SK-N-SH treated with all-trans-retinoic acid at 6 μM for 48 hours (cell line): Measurements from ENCODE around the gene GAR1.

Source experiments
- ATAC-seq: fragments of 200-7000 bp; cut with Tn5 transposase; 3 replicates; pipeline ENCODE4 v1.9.1; 2020; ENCODE audit warnings: mild to moderate bottlenecking, moderate library complexity
- ARNTL ChIP-seq: fragments of 450-650 bp; formaldehyde crosslinking; IDR thresholded peaks from 2 replicates; pipeline ENCODE4 v1.5.0; 2020; ENCODE audit warnings: low read depth, mild to moderate bottlenecking, moderate library complexity, borderline replicate concordance
- BACH2 ChIP-seq: fragments of 250-450 bp; sonication (Bioruptor Pico); IDR thresholded peaks from 2 replicates; pipeline ENCODE4 v1.9.0; 2021; ENCODE audit warnings: mild to moderate bottlenecking, borderline replicate concordance
- CSDC2 ChIP-seq: fragments of 250-450 bp; sonication (Bioruptor Pico); IDR thresholded peaks from 2 replicates; pipeline ENCODE4 v1.5.0; 2020; ENCODE audit warnings: mild to moderate bottlenecking, moderate library complexity
- ESRRG ChIP-seq: fragments of 250-450 bp; sonication (Bioruptor Pico); IDR thresholded peaks from 2 replicates; pipeline ENCODE4 v1.6.1; 2021; ENCODE audit warnings: mild to moderate bottlenecking
- GLIS3 ChIP-seq: fragments of 250-450 bp; sonication (Bioruptor Pico); IDR thresholded peaks from 2 replicates; pipeline ENCODE4 v1.5.0; 2020; ENCODE audit warnings: mild to moderate bottlenecking, moderate library complexity
- ISL1 ChIP-seq: fragments of 250-450 bp; sonication (Bioruptor Pico); IDR thresholded peaks from 2 replicates; pipeline ENCODE4 v2.1.2; 2022; ENCODE audit warnings: mild to moderate bottlenecking, moderate library complexity
- OSR1 ChIP-seq: fragments of 250-450 bp; sonication (Bioruptor Pico); IDR thresholded peaks from 2 replicates; pipeline ENCODE4 v1.8.0; 2022; ENCODE audit warnings: moderate library complexity, mild to moderate bottlenecking, inconsistent platforms
- PPARA ChIP-seq: fragments of 250-450 bp; sonication (Bioruptor Pico); IDR thresholded peaks from 2 replicates; pipeline ENCODE4 v1.5.0; 2020; ENCODE audit warnings: mild to moderate bottlenecking, borderline replicate concordance
- RARB ChIP-seq: fragments of 250-450 bp; sonication (Bioruptor Pico); IDR thresholded peaks from 2 replicates; pipeline ENCODE4 v1.8.0; 2021; ENCODE audit warnings: mild to moderate bottlenecking, moderate library complexity
- SNAI2 ChIP-seq: fragments of 250-450 bp; sonication (Bioruptor Pico); IDR thresholded peaks from 2 replicates; pipeline ENCODE4 v1.5.0; 2020; ENCODE audit warnings: mild to moderate bottlenecking, moderate library complexity
- TCF4 ChIP-seq: fragments of 250-450 bp; sonication (Bioruptor Pico); IDR thresholded peaks from 2 replicates; pipeline ENCODE4 v1.8.0; 2021; ENCODE audit warnings: mild to moderate bottlenecking, moderate library complexity, borderline replicate concordance
- TOX ChIP-seq: fragments of 250-450 bp; sonication (Bioruptor Pico); IDR thresholded peaks from 2 replicates; pipeline ENCODE4 v1.8.0; 2021; ENCODE audit warnings: mild to moderate bottlenecking, moderate library complexity, borderline replicate concordance
- ZFP3 ChIP-seq: fragments of 250-450 bp; sonication (Bioruptor Pico); IDR thresholded peaks from 2 replicates; pipeline ENCODE4 v1.5.0; 2020; ENCODE audit warnings: mild to moderate bottlenecking, moderate library complexity
- ZFP30 ChIP-seq: fragments of 450-650 bp; formaldehyde crosslinking; IDR thresholded peaks from 2 replicates; pipeline ENCODE4 v1.5.0; 2022; ENCODE audit warnings: mild to moderate bottlenecking, moderate library complexity
- ZNF565 ChIP-seq: fragments of 450-650 bp; formaldehyde crosslinking; conservative IDR thresholded peaks from 2 replicates; pipeline ENCODE4 v1.5.0; 2020; ENCODE audit warnings: low read depth, mild to moderate bottlenecking, moderate library complexity
- ZNF70 ChIP-seq: fragments of 450-650 bp; formaldehyde crosslinking; IDR thresholded peaks from 2 replicates; pipeline ENCODE4 v1.5.0; 2020; ENCODE audit warnings: mild to moderate bottlenecking, moderate library complexity
- ZNF8 ChIP-seq: fragments of 450-650 bp; formaldehyde crosslinking; IDR thresholded peaks from 2 replicates; pipeline ENCODE4 v1.5.0; 2020; ENCODE audit warnings: mild to moderate bottlenecking, moderate library complexity
- TF ChIP-seq, protein P1 (sequence below): fragments of 250-450 bp; sonication (Bioruptor Pico); IDR thresholded peaks from 2 replicates; pipeline ENCODE4 v1.5.1; 2021; ENCODE audit warnings: mild to moderate bottlenecking, moderate library complexity
- TF ChIP-seq, protein P2 (sequence below): fragments of 250-450 bp; sonication (Bioruptor Pico); IDR thresholded peaks from 2 replicates; pipeline ENCODE4 v1.8.0; 2021; ENCODE audit warnings: low read depth, mild to moderate bottlenecking, moderate library complexity, borderline replicate concordance
- TF ChIP-seq, protein P3 (sequence below): fragments of 250-450 bp; sonication (Bioruptor Pico); IDR thresholded peaks from 2 replicates; pipeline ENCODE4 v1.5.0; 2020; ENCODE audit warnings: mild to moderate bottlenecking, moderate library complexity
- TF ChIP-seq, protein P4 (sequence below): fragments of 250-450 bp; sonication (Bioruptor Pico); IDR thresholded peaks from 2 replicates; pipeline ENCODE4 v1.5.1; 2020; ENCODE audit warnings: low read depth, mild to moderate bottlenecking, moderate library complexity

GAR1 gene

DNA sequence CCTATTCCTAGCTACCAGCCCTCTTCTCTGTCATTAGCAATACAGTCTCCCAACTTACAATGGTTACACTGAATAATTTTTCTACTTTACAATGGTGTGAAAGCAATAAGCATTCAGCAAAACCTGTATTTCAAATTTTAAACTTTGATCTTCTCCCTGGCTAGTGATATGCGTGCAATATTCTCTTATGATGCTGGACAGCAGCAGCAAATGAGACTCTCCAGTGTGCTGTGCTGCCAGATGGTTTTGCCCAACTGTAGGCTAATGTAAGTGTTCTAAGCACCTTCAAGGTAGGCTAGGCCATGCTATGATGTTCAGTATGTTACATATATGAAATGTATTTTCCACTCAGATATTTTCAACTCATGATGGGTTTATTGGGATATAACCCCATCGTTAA lies 5.9 kb upstream of the GAR1 start (continued):
- TF ChIP-seq, protein P1, sequence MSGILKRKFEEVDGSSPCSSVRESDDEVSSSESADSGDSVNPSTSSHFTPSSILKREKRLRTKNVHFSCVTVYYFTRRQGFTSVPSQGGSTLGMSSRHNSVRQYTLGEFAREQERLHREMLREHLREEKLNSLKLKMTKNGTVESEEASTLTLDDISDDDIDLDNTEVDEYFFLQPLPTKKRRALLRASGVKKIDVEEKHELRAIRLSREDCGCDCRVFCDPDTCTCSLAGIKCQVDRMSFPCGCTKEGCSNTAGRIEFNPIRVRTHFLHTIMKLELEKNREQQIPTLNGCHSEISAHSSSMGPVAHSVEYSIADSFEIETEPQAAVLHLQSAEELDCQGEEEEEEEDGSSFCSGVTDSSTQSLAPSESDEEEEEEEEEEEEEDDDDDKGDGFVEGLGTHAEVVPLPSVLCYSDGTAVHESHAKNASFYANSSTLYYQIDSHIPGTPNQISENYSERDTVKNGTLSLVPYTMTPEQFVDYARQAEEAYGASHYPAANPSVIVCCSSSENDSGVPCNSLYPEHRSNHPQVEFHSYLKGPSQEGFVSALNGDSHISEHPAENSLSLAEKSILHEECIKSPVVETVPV, result no peak
- TF ChIP-seq SNAI2 (CRISPR knock-in tag), result no peak
- no peak for TF ChIP-seq ZFP3 (CRISPR knock-in tag)
- no peak for TF ChIP-seq GLIS3
- TF ChIP-seq, all 23 proteins: peak for 0

DNA sequence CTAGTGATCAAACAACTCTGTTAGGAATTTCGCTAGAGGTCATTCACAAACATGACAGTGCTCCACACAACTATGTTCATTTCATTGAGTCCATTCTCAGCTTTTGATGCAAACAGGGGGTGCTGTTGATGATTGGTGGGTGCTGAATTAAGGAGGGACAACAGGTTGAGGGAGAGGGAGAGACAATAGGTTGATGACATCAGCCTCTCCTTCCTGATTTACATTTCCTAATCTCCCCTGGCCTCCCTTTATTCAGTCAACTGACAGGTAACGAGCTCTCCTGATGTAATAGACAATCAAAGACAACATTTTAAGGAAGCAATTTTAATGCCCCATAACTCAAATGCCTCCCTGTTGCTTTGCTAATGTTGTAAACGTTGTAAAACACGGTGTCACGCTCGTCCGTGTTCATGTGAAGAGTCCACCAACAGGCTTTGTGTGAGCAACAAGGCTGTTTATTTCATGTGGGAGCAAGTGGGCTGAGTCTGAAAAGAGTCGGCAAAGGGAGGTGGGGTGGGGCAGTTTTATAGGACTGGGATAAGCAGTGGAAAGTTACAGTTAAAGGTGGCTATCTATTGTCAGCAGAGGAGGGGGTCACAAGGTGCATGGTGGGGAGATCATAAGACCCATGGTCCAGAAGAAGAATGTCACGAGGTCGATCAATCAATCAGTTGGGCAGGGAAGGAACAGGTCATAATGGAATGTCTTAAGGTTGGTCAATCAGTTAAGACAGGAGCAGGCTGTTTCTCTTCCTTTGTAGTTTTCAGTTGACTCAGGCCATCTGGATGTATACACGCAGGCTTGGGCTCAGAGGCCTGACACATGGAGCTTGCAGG lies 4.8 kb upstream of the GAR1 start:
- no peak for ATAC-seq
- TF ChIP-seq GLIS3, result no peak
- no peak for TF ChIP-seq BACH2 (CRISPR knock-in tag)
- no peak for TF ChIP-seq ZNF565 (CRISPR knock-in tag)
- TF ChIP-seq TCF4 (CRISPR knock-in tag), result no peak
- no peak for TF ChIP-seq ZFP30 (CRISPR knock-in tag)
- TF ChIP-seq ISL1, result no peak
- no peak for TF ChIP-seq ZNF8 (CRISPR knock-in tag)
- no peak for TF ChIP-seq SNAI2 (CRISPR knock-in tag)
- no peak for TF ChIP-seq OSR1 (CRISPR knock-in tag)
- TF ChIP-seq ZNF70 (CRISPR knock-in tag), result no peak
- TF ChIP-seq, protein P1, result no peak
- TF ChIP-seq ARNTL, result no peak
- TF ChIP-seq RARB (CRISPR knock-in tag), result no peak
- no peak for TF ChIP-seq CSDC2 (CRISPR knock-in tag)

DNA sequence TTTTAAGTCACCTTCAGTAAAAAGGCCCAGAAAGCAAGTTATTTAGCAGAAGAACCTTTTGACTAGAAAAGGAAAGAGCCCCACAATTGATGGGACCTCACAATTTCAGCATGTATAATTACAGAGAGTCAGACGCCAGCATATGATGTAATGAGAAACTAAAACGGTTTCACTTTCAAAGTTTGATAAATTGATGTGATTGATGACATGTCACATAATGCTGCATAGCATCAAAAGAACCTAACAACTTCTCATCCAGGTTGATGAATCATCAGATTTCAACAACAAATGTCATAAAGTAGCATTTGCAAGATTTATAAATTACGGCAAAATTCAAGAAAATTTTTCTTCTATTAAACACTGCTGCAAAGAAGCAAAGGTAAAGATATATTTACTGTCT lies 3.9 kb upstream of the GAR1 start:
- no peak for ATAC-seq
- no peak for TF ChIP-seq ZFP3 (CRISPR knock-in tag)
- no peak for TF ChIP-seq ESRRG (CRISPR knock-in tag)
- TF ChIP-seq, protein P1, result no peak
- TF ChIP-seq, protein P2, sequence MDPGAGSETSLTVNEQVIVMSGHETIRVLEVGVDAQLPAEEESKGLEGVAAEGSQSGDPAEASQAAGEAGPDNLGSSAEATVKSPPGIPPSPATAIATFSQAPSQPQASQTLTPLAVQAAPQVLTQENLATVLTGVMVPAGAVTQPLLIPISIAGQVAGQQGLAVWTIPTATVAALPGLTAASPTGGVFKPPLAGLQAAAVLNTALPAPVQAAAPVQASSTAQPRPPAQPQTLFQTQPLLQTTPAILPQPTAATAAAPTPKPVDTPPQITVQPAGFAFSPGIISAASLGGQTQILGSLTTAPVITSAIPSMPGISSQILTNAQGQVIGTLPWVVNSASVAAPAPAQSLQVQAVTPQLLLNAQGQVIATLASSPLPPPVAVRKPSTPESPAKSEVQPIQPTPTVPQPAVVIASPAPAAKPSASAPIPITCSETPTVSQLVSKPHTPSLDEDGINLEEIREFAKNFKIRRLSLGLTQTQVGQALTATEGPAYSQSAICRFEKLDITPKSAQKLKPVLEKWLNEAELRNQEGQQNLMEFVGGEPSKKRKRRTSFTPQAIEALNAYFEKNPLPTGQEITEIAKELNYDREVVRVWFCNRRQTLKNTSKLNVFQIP, result no peak
- no peak for TF ChIP-seq GLIS3
- TF ChIP-seq ZNF565 (CRISPR knock-in tag), result no peak
- TF ChIP-seq, protein P3, sequence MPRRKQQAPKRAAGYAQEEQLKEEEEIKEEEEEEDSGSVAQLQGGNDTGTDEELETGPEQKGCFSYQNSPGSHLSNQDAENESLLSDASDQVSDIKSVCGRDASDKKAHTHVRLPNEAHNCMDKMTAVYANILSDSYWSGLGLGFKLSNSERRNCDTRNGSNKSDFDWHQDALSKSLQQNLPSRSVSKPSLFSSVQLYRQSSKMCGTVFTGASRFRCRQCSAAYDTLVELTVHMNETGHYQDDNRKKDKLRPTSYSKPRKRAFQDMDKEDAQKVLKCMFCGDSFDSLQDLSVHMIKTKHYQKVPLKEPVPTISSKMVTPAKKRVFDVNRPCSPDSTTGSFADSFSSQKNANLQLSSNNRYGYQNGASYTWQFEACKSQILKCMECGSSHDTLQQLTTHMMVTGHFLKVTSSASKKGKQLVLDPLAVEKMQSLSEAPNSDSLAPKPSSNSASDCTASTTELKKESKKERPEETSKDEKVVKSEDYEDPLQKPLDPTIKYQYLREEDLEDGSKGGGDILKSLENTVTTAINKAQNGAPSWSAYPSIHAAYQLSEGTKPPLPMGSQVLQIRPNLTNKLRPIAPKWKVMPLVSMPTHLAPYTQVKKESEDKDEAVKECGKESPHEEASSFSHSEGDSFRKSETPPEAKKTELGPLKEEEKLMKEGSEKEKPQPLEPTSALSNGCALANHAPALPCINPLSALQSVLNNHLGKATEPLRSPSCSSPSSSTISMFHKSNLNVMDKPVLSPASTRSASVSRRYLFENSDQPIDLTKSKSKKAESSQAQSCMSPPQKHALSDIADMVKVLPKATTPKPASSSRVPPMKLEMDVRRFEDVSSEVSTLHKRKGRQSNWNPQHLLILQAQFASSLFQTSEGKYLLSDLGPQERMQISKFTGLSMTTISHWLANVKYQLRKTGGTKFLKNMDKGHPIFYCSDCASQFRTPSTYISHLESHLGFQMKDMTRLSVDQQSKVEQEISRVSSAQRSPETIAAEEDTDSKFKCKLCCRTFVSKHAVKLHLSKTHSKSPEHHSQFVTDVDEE (CRISPR knock-in tag), result no peak
- TF ChIP-seq CSDC2 (CRISPR knock-in tag), result no peak
- no peak for TF ChIP-seq ZFP30 (CRISPR knock-in tag)
- no peak for TF ChIP-seq TOX (CRISPR knock-in tag)
- TF ChIP-seq, protein P4, sequence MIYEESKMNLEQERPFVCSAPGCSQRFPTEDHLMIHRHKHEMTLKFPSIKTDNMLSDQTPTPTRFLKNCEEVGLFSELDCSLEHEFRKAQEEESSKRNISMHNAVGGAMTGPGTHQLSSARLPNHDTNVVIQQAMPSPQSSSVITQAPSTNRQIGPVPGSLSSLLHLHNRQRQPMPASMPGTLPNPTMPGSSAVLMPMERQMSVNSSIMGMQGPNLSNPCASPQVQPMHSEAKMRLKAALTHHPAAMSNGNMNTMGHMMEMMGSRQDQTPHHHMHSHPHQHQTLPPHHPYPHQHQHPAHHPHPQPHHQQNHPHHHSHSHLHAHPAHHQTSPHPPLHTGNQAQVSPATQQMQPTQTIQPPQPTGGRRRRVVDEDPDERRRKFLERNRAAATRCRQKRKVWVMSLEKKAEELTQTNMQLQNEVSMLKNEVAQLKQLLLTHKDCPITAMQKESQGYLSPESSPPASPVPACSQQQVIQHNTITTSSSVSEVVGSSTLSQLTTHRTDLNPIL (CRISPR knock-in tag), result no peak
- TF ChIP-seq PPARA (CRISPR knock-in tag), result no peak
- no peak for TF ChIP-seq ISL1
- no peak for TF ChIP-seq OSR1 (CRISPR knock-in tag)
